IMR-90 (cell line): ENCODE data around the gene NCLN. TPM values are rescaled to one million over a fixed set of nuclear protein-coding genes. Genes with fewer than 3 reads are reported as not detected.

Experiments used
- ATAC-seq: fragments of 200-7000 bp; cut with Tn5 transposase; 2 replicates; pipeline ENCODE4 v1.9.1; 2020; ENCODE audit warnings: low read depth, mild to moderate bottlenecking, moderate library complexity
- BruUV-seq: library from RNA; stranded (reverse); fragments of 400-500 nt; replicated peaks from 2 replicates; lab custom pipeline; 2021; lab: Mats Ljungman, UMichigan
- CTCF ChIA-PET: fragments of 300-600 bp; formaldehyde crosslinking; extraction: SDS; loops from one replicate; lab custom pipeline; 2021; ENCODE audit warnings: antibody characterized with exemption; lab: Yijun Ruan, JAX
- POLR2A ChIA-PET: fragments of 300-600 bp; sonication (Branson Sonifier 250); formaldehyde crosslinking; loops from one replicate; lab custom pipeline; 2022; ENCODE audit warnings: antibody characterized with exemption; ENCODE audit not compliant: unreplicated experiment; lab: Charles Lee
- DNase-seq: peaks from one replicate; pipeline ENCODE4 v3.0.0; 2013
- H2AFZ ChIP-seq: replicated peaks from 2 replicates; pipeline ENCODE3; 2013; ENCODE audit warnings: low read length, mild to moderate bottlenecking; ENCODE audit not compliant: poor library complexity
- H2AK5ac ChIP-seq: 2 replicates; pipeline ENCODE4 v1.6.1; 2013; ENCODE audit warnings: low read depth, low read length, inconsistent platforms
- H2AK9ac ChIP-seq: replicated peaks from 2 replicates; pipeline ENCODE3; 2013; ENCODE audit warnings: mild to moderate bottlenecking, low read depth, low read length, moderate library complexity; ENCODE audit not compliant: poor library complexity
- H2BK120ac ChIP-seq: 2 replicates; pipeline ENCODE4 v1.6.1; 2013; ENCODE audit warnings: low read depth, low read length, inconsistent platforms
- H2BK15ac ChIP-seq: 3 replicates; pipeline ENCODE4 v1.6.1; 2013; ENCODE audit warnings: low read depth, low read length, inconsistent platforms
- H2BK20ac ChIP-seq: 2 replicates; pipeline ENCODE4 v1.6.1; 2013; ENCODE audit warnings: low read depth, mild to moderate bottlenecking, inconsistent platforms, low read length, moderate library complexity
- H2BK5ac ChIP-seq: 2 replicates; pipeline ENCODE4 v1.6.1; 2013; ENCODE audit warnings: mild to moderate bottlenecking, low read depth, low read length, inconsistent platforms; ENCODE audit not compliant: poor library complexity, severe bottlenecking
- H3K14ac ChIP-seq: replicated peaks from 2 replicates; pipeline ENCODE4 v1.6.1; 2013; ENCODE audit warnings: low read depth, low read length, inconsistent platforms
- H3K18ac ChIP-seq: 2 replicates; pipeline ENCODE4 v1.6.1; 2013; ENCODE audit warnings: low read depth, low read length, control low read depth
- H3K23ac ChIP-seq: 2 replicates; pipeline ENCODE4 v1.6.1; 2013; ENCODE audit warnings: low read depth, low read length, inconsistent platforms
- H3K27ac ChIP-seq: 2 replicates; pipeline ENCODE4 v1.5.1; 2013; ENCODE audit warnings: mild to moderate bottlenecking, control low read depth, low read length; ENCODE audit not compliant: insufficient read depth
- H3K27me3 ChIP-seq: 2 replicates; pipeline ENCODE4 v1.6.1; 2013; ENCODE audit warnings: low read length; ENCODE audit not compliant: control insufficient read depth, insufficient read depth
- H3K36me3 ChIP-seq: 2 replicates; pipeline ENCODE4 v1.6.1; 2013; ENCODE audit warnings: low read length, mixed read lengths; ENCODE audit not compliant: control insufficient read depth, insufficient read depth
- H3K4ac ChIP-seq: 2 replicates; pipeline ENCODE4 v1.6.1; 2013; ENCODE audit warnings: low read depth, low read length, inconsistent platforms
- H3K4me1 ChIP-seq: 2 replicates; pipeline ENCODE4 v1.6.1; 2013; ENCODE audit warnings: low read length, mixed read lengths; ENCODE audit not compliant: control insufficient read depth, insufficient read depth
- H3K4me2 ChIP-seq: 2 replicates; pipeline ENCODE4 v1.6.1; 2013; ENCODE audit warnings: low read depth, mild to moderate bottlenecking, control low read depth, low read length, moderate library complexity
- H3K4me3 ChIP-seq: 2 replicates; pipeline ENCODE4 v1.5.1; 2013; ENCODE audit warnings: low read depth, mild to moderate bottlenecking, control low read depth, low read length, moderate library complexity; ENCODE audit not compliant: insufficient read depth
- H3K56ac ChIP-seq: 2 replicates; pipeline ENCODE4 v1.6.1; 2013; ENCODE audit warnings: low read length, inconsistent platforms; ENCODE audit not compliant: insufficient read depth; ENCODE audit errors: extremely low read depth
- H3K79me1 ChIP-seq, 2 experiments: 2 replicates each; pipeline ENCODE4 v1.6.1; 2013; ENCODE audit warnings: low read length in 2 of 2, inconsistent platforms in 1 of 2, low read depth in 1 of 2
- H3K9ac ChIP-seq: 2 replicates; pipeline ENCODE4 v1.6.1; 2013; ENCODE audit warnings: low read depth, low read length, control low read depth
- H3K9me1 ChIP-seq: 2 replicates; pipeline ENCODE4 v1.6.1; 2013; ENCODE audit warnings: low read length, inconsistent platforms; ENCODE audit not compliant: insufficient read depth
- H3K9me3 ChIP-seq: 2 replicates; pipeline ENCODE4 v1.6.1; 2013; ENCODE audit warnings: low read length; ENCODE audit not compliant: control insufficient read depth, insufficient read depth
- H4K20me1 ChIP-seq: 2 replicates; pipeline ENCODE4 v1.6.1; 2013; ENCODE audit warnings: low read length, inconsistent platforms; ENCODE audit not compliant: insufficient read depth
- H4K5ac ChIP-seq: 2 replicates; pipeline ENCODE4 v1.6.1; 2013; ENCODE audit warnings: mild to moderate bottlenecking, low read depth, low read length, control low read depth
- H4K8ac ChIP-seq, 2 experiments: 2 replicates each; pipeline ENCODE4 v1.6.1; 2013; ENCODE audit warnings: low read depth in 2 of 2, low read length in 2 of 2, control low read depth in 1 of 2, inconsistent platforms in 1 of 2
- H4K91ac ChIP-seq: 2 replicates; pipeline ENCODE4 v1.6.1; 2013; ENCODE audit warnings: low read depth, low read length, inconsistent platforms; ENCODE audit not compliant: insufficient read depth
- MXI1 ChIP-seq: IDR thresholded peaks from 2 replicates; pipeline ENCODE4 v1.6.1; 2012; ENCODE audit warnings: low read depth, mild to moderate bottlenecking, low read length, moderate library complexity, borderline replicate concordance
- RCOR1 ChIP-seq: IDR thresholded peaks from 2 replicates; pipeline ENCODE4 v1.6.1; 2012; ENCODE audit warnings: mild to moderate bottlenecking, low read length, improper control_type of control experiment; ENCODE audit not compliant: insufficient replicate concordance
- WGBS, 2 experiments: methylation state at CpG; one replicate each; pipeline versions ENCODE4 v1.1.5 to v1.1.7; 2013; ENCODE audit warnings: missing lambda C conversion rate in 2 of 2; ENCODE audit not compliant: insufficient read length in 1 of 2; ENCODE audit errors: extremely low coverage in 2 of 2; 5-methylcytosine and 5-hydroxymethylcytosine counted together
- dilution Hi-C: fragments of 300-500 bp; cut with HindIII; formaldehyde crosslinking; loops from one replicate; pipeline ENCODE4 v1.14.3; 2018; ENCODE audit warnings: low sequenced_read_pairs; ENCODE audit not compliant: unreplicated experiment
- in situ Hi-C: fragments of 300-500 bp; cut with MboI; formaldehyde crosslinking; loops from 3 replicates; pipeline ENCODE4 v1.14.3; 2019; ENCODE audit warnings: low sequenced_read_pairs, inconsistent platforms, mixed read lengths
- intact Hi-C: fragments of 100-400 bp; cut with micrococcal nuclease; formaldehyde crosslinking; loops from 2 replicates; pipeline ENCODE4 v1.10.0; 2022
- polyA plus RNA-seq, 3 experiments: library from polyadenylated mRNA; depleted of rRNA; stranded (reverse); fragments of >200 nt; gene quantifications; 2 replicates each; pipeline ENCODE4 v1.2.3, GENCODE V29; 2012; ENCODE audit warnings: low replicate concordance in 1 of 3
- total RNA-seq: library from RNA; depleted of rRNA; stranded (reverse); fragments of >200 nt; gene quantifications from 2 replicates; pipeline ENCODE4 v1.2.3, GENCODE V29; 2012

The NCLN gene
- total and polyA plus RNA-seq, 2 of the 4 experiments (the other 2 are of a cell fraction): 32.8 to 90.8 TPM

DNA sequence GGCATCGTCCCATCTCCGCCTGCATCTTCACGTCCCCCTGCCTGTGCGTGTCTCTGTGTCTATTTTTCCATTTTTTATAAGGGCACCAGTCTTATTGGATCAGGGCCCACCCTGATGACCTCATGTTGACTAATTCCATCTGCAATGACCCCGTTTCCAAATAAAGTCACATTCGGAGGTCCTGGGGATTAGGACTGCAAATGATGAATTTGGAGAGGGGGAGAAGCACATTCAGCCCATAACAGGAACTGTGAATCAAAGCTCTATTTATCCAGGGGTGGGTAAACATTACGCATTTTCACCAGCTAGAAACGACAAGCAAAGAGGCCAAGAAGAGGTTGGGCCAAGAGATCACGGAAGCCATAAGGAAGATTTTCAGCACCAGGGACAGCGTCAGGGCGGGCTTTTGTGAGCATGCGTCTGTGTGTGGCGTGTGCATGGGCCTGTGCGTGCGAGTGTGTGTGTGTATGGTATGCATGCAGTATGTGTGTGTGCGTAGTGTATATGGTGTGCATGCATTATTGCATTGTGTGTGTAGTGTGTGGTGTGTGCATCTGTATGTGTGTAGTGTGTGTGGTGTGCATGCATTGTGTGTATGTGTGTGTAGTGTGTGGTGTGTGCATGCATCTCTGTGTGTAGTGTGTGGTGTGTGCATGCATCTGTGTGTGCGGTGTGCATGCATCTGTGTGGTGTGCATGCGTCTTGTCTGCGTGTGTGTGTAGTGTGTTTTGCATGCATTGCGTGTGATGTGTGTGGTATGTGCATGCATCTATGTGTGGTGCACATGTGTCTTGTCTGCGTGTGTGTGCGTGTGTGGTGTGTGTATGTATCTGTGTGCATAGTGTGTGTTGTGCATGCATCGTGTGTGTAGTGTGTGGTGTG lies 58.3 kb downstream of the NCLN start:
- Histone ChIP-seq H3K4ac (no peak overlapping the region), H3K9ac (no peak overlapping the region), H3K4me3 (no peak overlapping the region), H3K56ac (no peak overlapping the region), H3K18ac (no peak overlapping the region), H4K5ac (no peak overlapping the region), H3K27ac (no peak overlapping the region), H4K20me1 (peaks cover 6% of the 10 kb centered on the region; the same call in 1 of the 2 replicates), H4K8ac (no peak overlapping the region), H2BK15ac (no peak overlapping the region), H3K14ac (no peak overlapping the region), H2AFZ (peak overlapping the region; percentile 72), H2BK5ac (no peak overlapping the region), H2AK5ac (no peak overlapping the region), H3K23ac (no peak overlapping the region), H2AK9ac (no peak overlapping the region), H3K36me3 (no peaks in the 10 kb centered on the region), H3K9me3 (no peaks in the 10 kb centered on the region), H3K27me3 (no peaks in the 10 kb centered on the region; the same call in 1 of the 2 replicates), H4K91ac (no peak overlapping the region), H3K4me1 (no peaks in the 10 kb centered on the region), H3K79me1 (no peaks in the 10 kb centered on the region), H3K4me2 (no peak overlapping the region), H3K9me1 (peaks cover 13% of the 10 kb centered on the region), H2BK120ac (no peak overlapping the region), H2BK20ac (no peak overlapping the region)
- intact Hi-C loops (no loop called here), in situ Hi-C loops (no loop called here), dilution Hi-C loops (no loop called here)
- 38% methylated on average over 20 of the region's 23 CpGs; no CpG with 5 or more reads in 1 of the 2 experiments for WGBS, 2 experiments
- CTCF ChIA-PET: no interaction called here
- POLR2A ChIA-PET: no interaction called here
- BruUV-seq: no TSS peak
- ATAC-seq (peak; percentile 49), DNase-seq (peak; percentile 56)
- 0 out of 2 replicates have a peak, but pooled peaks have one; percentile 28 for TF ChIP-seq MXI1
- TF ChIP-seq RCOR1: no peak
